SU-DHL-6 (cell line): Measurements from ENCODE around the gene NOD1.
"Not testable (repeated sequence)": the region's sequence is repeated elsewhere in the genome, so short reads cannot be mapped to it uniquely, and the experiment has no call there.

ENCODE experiments used
- H2AFZ ChIP-seq: fragments of 200-600 bp; sonication (generic); 2 replicates; pipeline ENCODE4 v1.6.1; 2014; ENCODE audit warnings: low read depth, mild to moderate bottlenecking, moderate library complexity, mixed read lengths, antibody characterized with exemption, low read length; ENCODE audit not compliant: severe bottlenecking
- H3F3A ChIP-seq: fragments of 200-600 bp; shearing (Covaris generic); 2 replicates; pipeline ENCODE4 v1.6.0; 2016; ENCODE audit warnings: antibody characterized with exemption, mild to moderate bottlenecking; ENCODE audit not compliant: insufficient read depth
- H3K27ac ChIP-seq: fragments of 200-600 bp; sonication (generic); 2 replicates; pipeline ENCODE4 v1.5.1; 2016; ENCODE audit warnings: low read depth, mild to moderate bottlenecking, low read length, moderate library complexity, mixed read lengths
- H3K27me3 ChIP-seq: fragments of 200-600 bp; sonication (generic), shearing (Covaris generic); 2 replicates; pipeline ENCODE4 v1.6.0; 2014; ENCODE audit warnings: mild to moderate bottlenecking, low read length
- H3K36me3 ChIP-seq: fragments of 200-600 bp; sonication (generic); 2 replicates; pipeline ENCODE4 v1.6.1; 2014; ENCODE audit warnings: mild to moderate bottlenecking, low read length, mixed read lengths
- H3K4me2 ChIP-seq: fragments of 300-600, 200-600 bp; shearing (Covaris generic), sonication (generic); 2 replicates; pipeline ENCODE4 v1.6.0; 2014; ENCODE audit warnings: low read length, low read depth, mild to moderate bottlenecking; ENCODE audit not compliant: poor library complexity, severe bottlenecking
- H3K4me3 ChIP-seq: fragments of 200-600 bp; sonication (generic); 2 replicates; pipeline ENCODE4 v1.5.1; 2014; ENCODE audit warnings: antibody characterized with exemption, low read length, mild to moderate bottlenecking, mixed read lengths; ENCODE audit not compliant: insufficient read depth, poor library complexity, severe bottlenecking
- H3K79me2 ChIP-seq: fragments of 200-600 bp; sonication (generic); 2 replicates; pipeline ENCODE4 v1.6.1; 2014; ENCODE audit warnings: mild to moderate bottlenecking, low read length, moderate library complexity; ENCODE audit not compliant: insufficient read depth
- H3K9ac ChIP-seq: fragments of 200-600 bp; sonication (generic); 2 replicates; pipeline ENCODE4 v1.7.0; 2014; ENCODE audit warnings: mild to moderate bottlenecking, low read length
- H3K9me2 ChIP-seq: fragments of 200-600 bp; sonication (generic); replicated peaks from 2 replicates; pipeline ENCODE4 v1.6.1; 2014; ENCODE audit warnings: low read length; ENCODE audit not compliant: insufficient read depth
- H3K9me3 ChIP-seq: fragments of 200-600 bp; sonication (generic); 2 replicates; pipeline ENCODE4 v1.6.1; 2014; ENCODE audit warnings: low read length, mixed read lengths; ENCODE audit not compliant: insufficient read depth
- H4K20me1 ChIP-seq: fragments of 200-600 bp; sonication (generic); 2 replicates; pipeline ENCODE4 v1.6.1; 2014; ENCODE audit warnings: low read depth, mild to moderate bottlenecking, antibody characterized with exemption, low read length, moderate library complexity, mixed read lengths
- CTCF ChIP-seq: fragments of 200-600 bp; sonication (generic); IDR thresholded peaks from one replicate; pipeline ENCODE4 v1.5.1; 2017; ENCODE audit warnings: antibody characterized with exemption, mild to moderate bottlenecking, low read length, moderate library complexity; ENCODE audit not compliant: insufficient read depth, poor library complexity, severe bottlenecking
- EZH2phosphoT487 ChIP-seq: fragments of 200-600 bp; sonication (generic), shearing (Covaris generic); conservative IDR thresholded peaks from 2 replicates; pipeline ENCODE4 v1.6.1; 2018; ENCODE audit warnings: mild to moderate bottlenecking, antibody characterized with exemption, low read length, moderate library complexity, mixed read lengths

Gene NOD1

GRCh38 chr7:30511494-30511893, 32.9 kb upstream of the NOD1 start:
- no peaks in the 10 kb centered on the region for H3K79me2 ChIP-seq
- no peaks in the 10 kb centered on the region for H3K9me2 ChIP-seq
- H3K27ac ChIP-seq = no peak overlapping the region
- H3K4me2 ChIP-seq = no peak overlapping the region
- H3F3A ChIP-seq = no peaks in the 10 kb centered on the region
- no peak overlapping the region for H2AFZ ChIP-seq
- no peaks in the 10 kb centered on the region for H4K20me1 ChIP-seq
- no peak overlapping the region for H3K9ac ChIP-seq
- H3K4me3 ChIP-seq = no peak overlapping the region
- H3K9me3 ChIP-seq = no peaks in the 10 kb centered on the region
- H3K27me3 ChIP-seq = no peaks in the 10 kb centered on the region
- TF ChIP-seq EZH2phosphoT487 (no peak), CTCF (no peak)
- no peaks in the 10 kb centered on the region for H3K36me3 ChIP-seq

GRCh38 chr7:30510124-30511075, 31.8 kb upstream of the NOD1 start:
- Histone ChIP-seq H4K20me1 (no peaks in the 10 kb centered on the region), H3K9me3 (no peaks in the 10 kb centered on the region), H3K4me2 (no peak overlapping the region)

GRCh38 chr7:30509171-30509857, 30.7 kb upstream of the NOD1 start:
- not testable (repeated sequence) for H3K79me2 ChIP-seq, H3K9me3 ChIP-seq

More at GRCh38 chr7:30510124-30511075, 31.8 kb upstream of the NOD1 start:
- no peaks in the 10 kb centered on the region for H3K79me2 ChIP-seq
- H3K27ac ChIP-seq = no peak overlapping the region
- no peak overlapping the region for H2AFZ ChIP-seq
- TF ChIP-seq CTCF (peak; percentile 95), EZH2phosphoT487 (no peak)
- H3K4me3 ChIP-seq = no peak overlapping the region
- H3K9ac ChIP-seq = no peak overlapping the region
- H3F3A ChIP-seq = no peaks in the 10 kb centered on the region
- H3K27me3 ChIP-seq = no peaks in the 10 kb centered on the region
- no peaks in the 10 kb centered on the region for H3K36me3 ChIP-seq
- no peaks in the 10 kb centered on the region for H3K9me2 ChIP-seq

GRCh38 chr7:30507346-30507900, 28.8 kb upstream of the NOD1 start:
- H3K36me3 ChIP-seq, H2AFZ ChIP-seq, H4K20me1 ChIP-seq, H3F3A ChIP-seq, H3K27ac ChIP-seq, H3K27me3 ChIP-seq, H3K4me3 ChIP-seq, H3K9ac ChIP-seq, H3K4me2 ChIP-seq, H3K9me2 ChIP-seq, H3K9me3 ChIP-seq: not testable (repeated sequence)
- H3K79me2 ChIP-seq = peaks cover 21% of the 10 kb centered on the region

More at GRCh38 chr7:30509171-30509857, 30.7 kb upstream of the NOD1 start:
- H3K4me3 ChIP-seq, H3K9me2 ChIP-seq, H3K36me3 ChIP-seq, H2AFZ ChIP-seq, H3K27ac ChIP-seq, H3K27me3 ChIP-seq, H3K9ac ChIP-seq, H3K4me2 ChIP-seq, H3F3A ChIP-seq, H4K20me1 ChIP-seq: not testable (repeated sequence)
